ENCODE measurements around the gene CCM2L.

CCM2L gene

DNA sequence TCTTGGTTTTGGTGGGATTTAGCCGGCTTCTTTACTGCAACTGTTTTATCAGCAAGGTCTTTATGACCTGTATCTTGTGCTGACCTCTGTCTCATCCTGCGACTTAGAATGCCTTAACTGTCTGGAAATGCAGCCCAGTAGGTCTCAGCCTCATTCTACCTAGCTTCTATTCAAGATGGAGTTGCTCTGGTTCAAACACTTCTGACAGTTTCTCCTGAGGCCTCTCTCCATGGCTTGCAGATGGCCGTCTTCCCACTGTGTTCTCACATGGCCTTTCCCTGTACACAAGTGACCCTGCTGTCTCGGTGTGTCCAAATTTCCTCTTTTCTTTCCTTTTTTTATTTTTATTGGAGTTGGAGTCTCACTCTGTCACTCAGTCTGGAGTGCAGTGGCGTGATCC is 4.2 kb upstream of the CCM2L start:
- TF ChIP-seq NFIC (IDR thresholded peaks at IDR 0.05) (no peak), YY1 (IDR thresholded peaks at IDR 0.05; ENCODE audit: low read depth) (no peak)

GRCh38 chr20:32006841-32007786 is 3.1 kb upstream of the CCM2L start:
- TF ChIP-seq YY1 (IDR thresholded peaks at IDR 0.05; ENCODE audit: low read depth) = no peak
- no peak for TF ChIP-seq TCF12 (IDR thresholded peaks at IDR 0.05; ENCODE audit: low read depth)
- TF ChIP-seq EP300 (IDR thresholded peaks at IDR 0.05; ENCODE audit: borderline replicate concordance) = no peak
- no peak for TF ChIP-seq EGR1 (IDR thresholded peaks at IDR 0.05)
- TF ChIP-seq, protein P1, sequence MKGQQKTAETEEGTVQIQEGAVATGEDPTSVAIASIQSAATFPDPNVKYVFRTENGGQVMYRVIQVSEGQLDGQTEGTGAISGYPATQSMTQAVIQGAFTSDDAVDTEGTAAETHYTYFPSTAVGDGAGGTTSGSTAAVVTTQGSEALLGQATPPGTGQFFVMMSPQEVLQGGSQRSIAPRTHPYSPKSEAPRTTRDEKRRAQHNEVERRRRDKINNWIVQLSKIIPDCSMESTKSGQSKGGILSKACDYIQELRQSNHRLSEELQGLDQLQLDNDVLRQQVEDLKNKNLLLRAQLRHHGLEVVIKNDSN (IDR thresholded peaks at IDR 0.05) = no peak
- TF ChIP-seq NFIC (IDR thresholded peaks at IDR 0.05) = no peak
- TF ChIP-seq CREB1 (IDR thresholded peaks at IDR 0.05; ENCODE audit: low read depth) = no peak
- no peak for TF ChIP-seq FOXM1 (IDR thresholded peaks at IDR 0.05; ENCODE audit: borderline replicate concordance, low read depth)
- no peak for TF ChIP-seq CEBPB (IDR thresholded peaks at IDR 0.05)
- TF ChIP-seq TAF1 (IDR thresholded peaks at IDR 0.05; ENCODE audit: low read depth) = no peak
- no peak for TF ChIP-seq RAD21 (IDR thresholded peaks at IDR 0.05; ENCODE audit: low read depth)
- TF ChIP-seq MAX (IDR thresholded peaks at IDR 0.05) = no peak
- TF ChIP-seq, protein P2, sequence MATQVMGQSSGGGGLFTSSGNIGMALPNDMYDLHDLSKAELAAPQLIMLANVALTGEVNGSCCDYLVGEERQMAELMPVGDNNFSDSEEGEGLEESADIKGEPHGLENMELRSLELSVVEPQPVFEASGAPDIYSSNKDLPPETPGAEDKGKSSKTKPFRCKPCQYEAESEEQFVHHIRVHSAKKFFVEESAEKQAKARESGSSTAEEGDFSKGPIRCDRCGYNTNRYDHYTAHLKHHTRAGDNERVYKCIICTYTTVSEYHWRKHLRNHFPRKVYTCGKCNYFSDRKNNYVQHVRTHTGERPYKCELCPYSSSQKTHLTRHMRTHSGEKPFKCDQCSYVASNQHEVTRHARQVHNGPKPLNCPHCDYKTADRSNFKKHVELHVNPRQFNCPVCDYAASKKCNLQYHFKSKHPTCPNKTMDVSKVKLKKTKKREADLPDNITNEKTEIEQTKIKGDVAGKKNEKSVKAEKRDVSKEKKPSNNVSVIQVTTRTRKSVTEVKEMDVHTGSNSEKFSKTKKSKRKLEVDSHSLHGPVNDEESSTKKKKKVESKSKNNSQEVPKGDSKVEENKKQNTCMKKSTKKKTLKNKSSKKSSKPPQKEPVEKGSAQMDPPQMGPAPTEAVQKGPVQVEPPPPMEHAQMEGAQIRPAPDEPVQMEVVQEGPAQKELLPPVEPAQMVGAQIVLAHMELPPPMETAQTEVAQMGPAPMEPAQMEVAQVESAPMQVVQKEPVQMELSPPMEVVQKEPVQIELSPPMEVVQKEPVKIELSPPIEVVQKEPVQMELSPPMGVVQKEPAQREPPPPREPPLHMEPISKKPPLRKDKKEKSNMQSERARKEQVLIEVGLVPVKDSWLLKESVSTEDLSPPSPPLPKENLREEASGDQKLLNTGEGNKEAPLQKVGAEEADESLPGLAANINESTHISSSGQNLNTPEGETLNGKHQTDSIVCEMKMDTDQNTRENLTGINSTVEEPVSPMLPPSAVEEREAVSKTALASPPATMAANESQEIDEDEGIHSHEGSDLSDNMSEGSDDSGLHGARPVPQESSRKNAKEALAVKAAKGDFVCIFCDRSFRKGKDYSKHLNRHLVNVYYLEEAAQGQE (IDR thresholded peaks at IDR 0.05; ENCODE audit: low read depth) = no peak
- no peak for TF ChIP-seq TEAD4 (IDR thresholded peaks at IDR 0.05)
- no peak for TF ChIP-seq ZBTB7A (IDR thresholded peaks at IDR 0.05; ENCODE audit: low read depth)

DNA sequence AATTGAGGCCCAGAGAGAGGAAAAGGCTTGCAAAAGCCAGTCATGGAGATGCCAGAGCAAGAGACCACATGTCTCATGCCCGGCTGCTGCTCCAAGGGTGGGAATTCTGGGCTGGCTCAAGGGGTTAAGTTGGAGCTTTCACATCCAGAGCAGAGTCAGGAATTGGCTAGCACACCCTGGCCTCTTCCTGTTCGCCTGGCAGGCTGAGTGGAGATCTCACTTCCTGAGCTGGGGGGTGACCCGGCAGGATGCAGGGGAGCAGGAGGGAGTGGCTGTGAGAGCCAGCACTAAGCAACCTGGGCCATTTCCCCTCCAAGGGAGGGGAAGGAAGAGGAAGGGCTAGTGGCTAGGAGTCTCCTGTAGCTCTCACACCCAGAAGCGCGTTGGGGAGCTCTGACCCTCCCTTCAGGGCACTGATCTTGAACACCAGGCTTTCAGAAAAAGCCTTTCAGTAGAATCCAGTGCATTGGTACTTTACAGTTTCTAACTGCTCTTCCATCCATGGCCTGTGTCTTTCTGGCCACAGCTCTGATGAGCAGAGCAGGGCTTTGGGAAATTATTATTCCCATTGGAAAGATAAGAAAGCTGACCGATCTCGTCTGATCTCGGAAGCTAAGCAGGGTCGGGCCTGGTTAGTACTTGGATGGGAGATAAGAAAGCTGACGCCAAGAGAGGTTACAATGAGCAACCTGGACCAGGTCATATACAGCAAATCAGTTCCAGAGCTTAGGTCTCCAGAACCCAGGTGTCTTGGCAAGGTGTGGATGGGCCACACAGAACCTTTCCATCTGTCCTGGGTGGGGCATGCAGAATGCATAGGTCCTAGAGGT is 2.2 kb upstream of the CCM2L start:
- TF ChIP-seq CEBPB (IDR thresholded peaks at IDR 0.05) (no peak), EP300 (IDR thresholded peaks at IDR 0.05; ENCODE audit: borderline replicate concordance) (no peak), TCF12 (IDR thresholded peaks at IDR 0.05; ENCODE audit: low read depth) (no peak), TEAD4 (IDR thresholded peaks at IDR 0.05) (no peak)
- TF ChIP-seq, protein P2 (IDR thresholded peaks at IDR 0.05; ENCODE audit: low read depth) = no peak

DNA sequence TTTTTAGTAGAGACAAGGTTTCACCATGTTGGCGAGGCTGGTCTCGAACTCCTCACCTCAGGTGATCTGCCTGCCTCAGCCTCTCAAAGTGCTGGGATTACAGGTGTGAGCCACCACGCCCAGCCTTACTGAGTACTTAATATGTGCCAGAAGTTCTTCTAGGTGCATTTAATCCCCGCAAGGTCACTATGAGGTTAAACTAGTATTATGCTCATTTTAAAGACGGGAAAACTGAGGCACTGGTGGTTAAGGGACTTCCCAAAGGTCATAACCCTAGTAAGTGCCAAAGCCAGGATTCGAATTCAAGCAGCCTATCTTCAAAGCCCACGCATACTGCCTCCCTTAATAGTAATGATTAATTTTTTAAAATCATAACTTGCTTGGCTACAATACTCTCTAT is 674 bp upstream of the CCM2L start:
- TF ChIP-seq CEBPB (IDR thresholded peaks at IDR 0.05) = no peak
- no peak for TF ChIP-seq CREB1 (IDR thresholded peaks at IDR 0.05; ENCODE audit: low read depth)
- TF ChIP-seq EGR1 (IDR thresholded peaks at IDR 0.05) = no peak
- TF ChIP-seq EP300 (IDR thresholded peaks at IDR 0.05; ENCODE audit: borderline replicate concordance) = no peak
- no peak for TF ChIP-seq MAX (IDR thresholded peaks at IDR 0.05)
- no peak for TF ChIP-seq FOXM1 (IDR thresholded peaks at IDR 0.05; ENCODE audit: borderline replicate concordance, low read depth)
- TF ChIP-seq RAD21 (IDR thresholded peaks at IDR 0.05; ENCODE audit: low read depth) = no peak

- TF ChIP-seq TEAD4 (IDR thresholded peaks at IDR 0.05) (no peak), FOXM1 (IDR thresholded peaks at IDR 0.05; ENCODE audit: borderline replicate concordance, low read depth) (no peak), YY1 (IDR thresholded peaks at IDR 0.05; ENCODE audit: low read depth) (no peak), MAX (IDR thresholded peaks at IDR 0.05) (no peak), TCF12 (IDR thresholded peaks at IDR 0.05; ENCODE audit: low read depth) (no peak), EGR1 (IDR thresholded peaks at IDR 0.05) (no peak), NFIC (IDR thresholded peaks at IDR 0.05) (no peak), ZBTB7A (IDR thresholded peaks at IDR 0.05; ENCODE audit: low read depth) (no peak), CEBPB (IDR thresholded peaks at IDR 0.05) (no peak), TAF1 (IDR thresholded peaks at IDR 0.05; ENCODE audit: low read depth) (no peak), RAD21 (IDR thresholded peaks at IDR 0.05; ENCODE audit: low read depth) (no peak), EP300 (IDR thresholded peaks at IDR 0.05; ENCODE audit: borderline replicate concordance) (no peak), CREB1 (IDR thresholded peaks at IDR 0.05; ENCODE audit: low read depth) (no peak)
- TF ChIP-seq, protein P2 (IDR thresholded peaks at IDR 0.05; ENCODE audit: low read depth) = no peak
- TF ChIP-seq, protein P1 (IDR thresholded peaks at IDR 0.05) = no peak
These were observed 428 bp downstream of the CCM2L start for GRCh38 chr20:32010666-32011065.
